H1 (cell line): ENCODE measurements around the gene C1orf21. TPM values are rescaled to one million over a fixed set of nuclear protein-coding genes. Genes with fewer than 3 reads are reported as not detected.

Experiments
- CTCF ChIA-PET: fragments of 300-600 bp; sonication (Branson Sonifier 250); formaldehyde crosslinking; loops from one replicate; lab custom pipeline; 2021; ENCODE audit not compliant: partially characterized antibody; lab: Charles Lee
- POLR2A ChIA-PET: fragments of 300-600 bp; sonication (Branson Sonifier 250); formaldehyde crosslinking; loops from one replicate; lab custom pipeline; 2021; ENCODE audit warnings: inconsistent platforms; ENCODE audit not compliant: partially characterized antibody; lab: Charles Lee
- DNase-seq, 2 experiments: peaks; one replicate each; pipeline versions ENCODE4 v3.0.0 to v3.0.0-alpha.2; 2010 to 2022; ENCODE audit warnings: low spot score in 2 of 2, low read depth in 1 of 2, mixed read lengths in 1 of 2
- FAIRE-seq: peaks from 2 replicates; lab custom pipeline; 2011; peaks lifted over from hg19 to GRCh38; lab: Jason Lieb, UNC
- H2AFZ ChIP-seq: 2 replicates; pipeline ENCODE4 v1.8.1; 2012; ENCODE audit warnings: low read length, inconsistent platforms
- H2AK5ac ChIP-seq: 2 replicates; pipeline ENCODE4 v1.6.1; 2013; ENCODE audit warnings: low read depth, low read length
- H2BK120ac ChIP-seq: replicated peaks from 2 replicates; pipeline ENCODE3; 2013; ENCODE audit warnings: low read depth, low read length, inconsistent platforms
- H2BK12ac ChIP-seq: 2 replicates; pipeline ENCODE4 v1.6.1; 2013; ENCODE audit warnings: low read depth, low read length
- H2BK15ac ChIP-seq: 2 replicates; pipeline ENCODE4 v1.6.1; 2013; ENCODE audit warnings: low read length
- H2BK20ac ChIP-seq: 2 replicates; pipeline ENCODE4 v1.6.1; 2013; ENCODE audit warnings: low read length
- H2BK5ac ChIP-seq: 2 replicates; pipeline ENCODE4 v1.6.1; 2013; ENCODE audit warnings: low read depth, low read length
- H3K14ac ChIP-seq: 2 replicates; pipeline ENCODE4 v1.6.1; 2013; ENCODE audit warnings: inconsistent platforms; ENCODE audit not compliant: insufficient read length
- H3K18ac ChIP-seq: 2 replicates; pipeline ENCODE4 v1.6.1; 2013; ENCODE audit warnings: low read length; ENCODE audit errors: extremely low read depth
- H3K23ac ChIP-seq: 2 replicates; pipeline ENCODE4 v1.6.1; 2013; ENCODE audit warnings: inconsistent platforms; ENCODE audit not compliant: insufficient read length
- H3K23me2 ChIP-seq: 2 replicates; pipeline ENCODE4 v1.6.1; 2013; ENCODE audit warnings: low read depth, low read length
- H3K27ac ChIP-seq: 2 replicates; pipeline ENCODE4 v1.6.1; 2011; ENCODE audit warnings: low read depth, low read length, inconsistent platforms
- H3K27me3 ChIP-seq, 4 experiments: replicated peaks in 1 of 4; 1 replicate in 1 of 4; 2 replicates in 3 of 4; pipeline versions ENCODE4 v1.6.1 to v1.8.1; 2011 to 2013; ENCODE audit warnings: low read length in 3 of 4, mild to moderate bottlenecking in 3 of 4, inconsistent platforms in 2 of 4, mixed read lengths in 2 of 4, moderate library complexity in 1 of 4; ENCODE audit not compliant: control insufficient read depth in 3 of 4, insufficient read depth in 3 of 4; ENCODE audit errors: extremely low read depth in 1 of 4
- H3K36me3 ChIP-seq, 4 experiments: 2 replicates each; pipeline versions ENCODE4 v1.6.1 to v1.8.1; 2011 to 2013; ENCODE audit warnings: mild to moderate bottlenecking in 4 of 4, low read length in 3 of 4, moderate library complexity in 2 of 4, control low read depth in 1 of 4, inconsistent platforms in 1 of 4; ENCODE audit not compliant: insufficient read depth in 4 of 4, control insufficient read depth in 2 of 4
- H3K4ac ChIP-seq: replicated peaks from 2 replicates; pipeline ENCODE3; 2013; ENCODE audit warnings: low read length, low read depth, mixed read lengths, inconsistent platforms; ENCODE audit not compliant: insufficient read length
- H3K4me1 ChIP-seq, 4 experiments: replicated peaks in 1 of 4; 1 replicate in 1 of 4; 2 replicates in 3 of 4; pipeline versions ENCODE4 v1.6.1 to v1.8.1; 2011 to 2013; ENCODE audit warnings: low read length in 3 of 4, inconsistent platforms in 2 of 4, mixed read lengths in 1 of 4; ENCODE audit not compliant: insufficient read depth in 4 of 4, control insufficient read depth in 3 of 4
- H3K4me2 ChIP-seq, 2 experiments: 2 replicates each; pipeline versions ENCODE4 v1.6.1 to v1.8.1; 2011 to 2013; ENCODE audit warnings: low read depth in 2 of 2, low read length in 2 of 2, control low read depth in 1 of 2, inconsistent platforms in 1 of 2, mild to moderate bottlenecking in 1 of 2; ENCODE audit not compliant: insufficient read depth in 1 of 2
- H3K4me3 ChIP-seq, 4 experiments: fragments of 200-600, 300-600 bp in 1 of 4; sonication (generic), shearing (Covaris generic), sonication (Bioruptor Twin) in 1 of 4; 2 replicates each; pipeline versions ENCODE4 v1.5.1 to v1.8.1; 2011 to 2016; ENCODE audit warnings: low read length in 4 of 4, low read depth in 3 of 4, control low read depth in 2 of 4, inconsistent platforms in 2 of 4, mild to moderate bottlenecking in 2 of 4, mixed read lengths in 1 of 4, moderate library complexity in 1 of 4; ENCODE audit not compliant: insufficient read depth in 2 of 4; ENCODE audit errors: extremely low read depth in 1 of 4
- H3K56ac ChIP-seq: replicated peaks from 2 replicates; pipeline ENCODE3; 2013; ENCODE audit warnings: low read depth, mild to moderate bottlenecking, mixed read lengths, low read length, inconsistent platforms; ENCODE audit not compliant: insufficient read length
- H3K79me1 ChIP-seq: 2 replicates; pipeline ENCODE4 v1.6.1; 2013; ENCODE audit warnings: low read depth, low read length, control low read depth
- H3K79me2 ChIP-seq, 2 experiments: 2 replicates each; pipeline versions ENCODE4 v1.6.1 to v1.8.1; 2012 to 2013; ENCODE audit warnings: low read length in 2 of 2, mild to moderate bottlenecking in 2 of 2, inconsistent platforms in 1 of 2; ENCODE audit not compliant: insufficient read depth in 2 of 2, control insufficient read depth in 1 of 2
- H3K9ac ChIP-seq, 4 experiments: replicated peaks in 1 of 4; 1 replicate in 1 of 4; 2 replicates in 3 of 4; pipeline versions ENCODE4 v1.6.1 to v1.8.1; 2011 to 2013; ENCODE audit warnings: low read depth in 3 of 4, low read length in 3 of 4, control low read depth in 2 of 4, mild to moderate bottlenecking in 2 of 4, moderate library complexity in 2 of 4, inconsistent platforms in 1 of 4; ENCODE audit errors: extremely low read depth in 1 of 4
- H3K9me3 ChIP-seq, 2 experiments: 2 replicates each; pipeline versions ENCODE4 v1.6.1 to v1.8.1; 2012 to 2013; ENCODE audit warnings: mild to moderate bottlenecking in 2 of 2, moderate library complexity in 2 of 2, control low read depth in 1 of 2, inconsistent platforms in 1 of 2, low read depth in 1 of 2, low read length in 1 of 2, mixed read lengths in 1 of 2; ENCODE audit not compliant: insufficient read depth in 2 of 2
- H4K20me1 ChIP-seq, 2 experiments: replicated peaks in 1 of 2; 2 replicates each; pipeline versions ENCODE3 to v1.8.1; 2011 to 2013; ENCODE audit warnings: inconsistent platforms in 2 of 2, low read length in 2 of 2, mild to moderate bottlenecking in 1 of 2; ENCODE audit not compliant: insufficient read depth in 2 of 2, control insufficient read depth in 1 of 2
- H4K5ac ChIP-seq: 2 replicates; pipeline ENCODE4 v1.6.1; 2013; ENCODE audit warnings: low read length, low read depth, mixed read lengths, inconsistent platforms; ENCODE audit not compliant: insufficient read length
- H4K8ac ChIP-seq: 2 replicates; pipeline ENCODE4 v1.8.0; 2013; ENCODE audit warnings: mild to moderate bottlenecking, moderate library complexity, low read length, inconsistent platforms; ENCODE audit not compliant: insufficient read depth; ENCODE audit errors: extremely low read depth
- H4K91ac ChIP-seq: replicated peaks from 2 replicates; pipeline ENCODE3; 2013; ENCODE audit warnings: low read length, mixed read lengths, inconsistent platforms; ENCODE audit not compliant: insufficient read length
- CHD2 ChIP-seq: IDR thresholded peaks from 2 replicates; pipeline ENCODE4 v1.6.1; 2012; ENCODE audit warnings: low read length, improper control_type of control experiment
- CTBP2 ChIP-seq: IDR thresholded peaks from 2 replicates; pipeline ENCODE4 v1.7.0; 2011; ENCODE audit warnings: borderline replicate concordance, mild to moderate bottlenecking, moderate library complexity, mixed read lengths, low read length; ENCODE audit not compliant: insufficient read depth, insufficient read length
- EGR1 ChIP-seq: IDR thresholded peaks from 2 replicates; pipeline ENCODE4 v1.6.1; 2011; ENCODE audit warnings: low read depth, low read length, borderline replicate concordance
- KDM5A ChIP-seq: fragments of 200-600 bp; IDR thresholded peaks from 2 replicates; pipeline ENCODE4 v1.7.1; 2012; ENCODE audit warnings: mild to moderate bottlenecking, low read length, inconsistent platforms, mixed read lengths
- MAFK ChIP-seq: IDR thresholded peaks from 2 replicates; pipeline ENCODE4 v1.6.1; 2012; ENCODE audit warnings: low read depth, mild to moderate bottlenecking, improper control_type of control experiment, low read length
- SP1 ChIP-seq: IDR thresholded peaks from 2 replicates; pipeline ENCODE4 v1.6.1; 2011; ENCODE audit warnings: low read depth, low read length
- WGBS, 2 experiments: shearing (Covaris generic) in 1 of 2; methylation state at CpG; one replicate each; pipeline versions ENCODE4 v1.1.6 to v1.1.7; 2013 to 2015; ENCODE audit warnings: low lambda C conversion rate in 2 of 2, mixed read lengths in 2 of 2, inconsistent platforms in 1 of 2, low coverage in 1 of 2, missing lambda C conversion rate in 1 of 2; ENCODE audit not compliant: insufficient replicate concordance in 2 of 2, insufficient coverage in 1 of 2, insufficient read length in 1 of 2; ENCODE audit errors: extremely low coverage in 1 of 2, missing lambda C conversion rate in 1 of 2; 5-methylcytosine and 5-hydroxymethylcytosine counted together
- polyA plus RNA-seq, 7 experiments: library from polyadenylated mRNA; depleted of rRNA in 3 of 7; stranded (reverse) in 5 of 7; unstranded in 2 of 7; fragments of >200 nt in 5 of 7; fragments of 200-250 nt in 2 of 7; gene quantifications; 1 replicate in 5 of 7; 2 replicates in 1 of 7; 4 replicates in 1 of 7; pipeline versions ENCODE4 v1.2.1 to v1.2.3, GENCODE V29; 2011 to 2013; ENCODE audit warnings: missing spikeins in 2 of 7, mixed read lengths in 2 of 7
- total RNA-seq: library from RNA; stranded (reverse); fragmentation: NEBNext Ultra II Directional; extraction: Animal tissue kit (Norgen Biotek cat#: 25700); gene quantifications from 2 replicates; pipeline ENCODE4 v1.2.1, GENCODE V29; 2021

C1orf21 gene
- total and polyA plus RNA-seq, 2 of the 8 experiments (the other 6 are each of a cell fraction or from before 2014, with no cell fraction given): 16.6 to 51.0 TPM

GRCh38 chr1:184534690-184535089 lies 147.9 kb downstream of the C1orf21 start:
- Histone ChIP-seq H3K4me1 (0 out of 7 replicates have a peak, but pooled peaks cover 0 to 2% (median 0%) of the 10 kb centered on the region in 4 experiments), H3K27me3 (no peaks in the 10 kb centered on the region), H3K56ac (no peak overlapping the region), H3K27ac (no peak overlapping the region), H4K5ac (no peak overlapping the region), H3K4me2 (no peak overlapping the region), H3K9me3 (peaks cover 0 to 4% of the 10 kb centered on the region in 2 experiments; a peak in 1 of 4 replicates), H3K9ac (no peak overlapping the region), H2AFZ (no peak overlapping the region), H4K20me1 (no peaks in the 10 kb centered on the region), H4K91ac (no peak overlapping the region), H3K4me3 (no peak overlapping the region), H2BK120ac (no peak overlapping the region), H4K8ac (no peak overlapping the region), H3K4ac (no peak overlapping the region), H2AK5ac (no peak overlapping the region), H3K79me2 (no peaks in the 10 kb centered on the region; a peak in 1 of 4 replicates), H2BK5ac (no peak overlapping the region), H2BK20ac (no peak overlapping the region), H3K18ac (no peak overlapping the region), H3K79me1 (peaks cover 2% of the 10 kb centered on the region; the same call in 1 of the 2 replicates), H3K36me3 (peaks cover 0 to 12% (median 1%) of the 10 kb centered on the region in 4 experiments; a peak in 4 of 8 replicates), H2BK12ac (no peak overlapping the region), H3K23ac (no peak overlapping the region), H2BK15ac (no peak overlapping the region), H3K23me2 (no peaks in the 10 kb centered on the region), H3K14ac (no peak overlapping the region)
- POLR2A ChIA-PET: interaction anchor here (1.3 kb wide), 1 partner anchor 9 kb away, joined by 3 read pairs; no protein-coding TSS in a partner anchor
- CTCF ChIA-PET: interaction anchor here (0.9 to 1.8 kb wide), 3 partner anchors 10 to 157 kb away, joined by 3 to 5 read pairs (median 3); no protein-coding TSS in a partner anchor
- DNase-seq: no peak
- no peak for FAIRE-seq
- 77% methylated on average over 7 of the region's 7 CpGs; no CpG with 5 or more reads in 1 of the 2 experiments for WGBS, 2 experiments
- TF ChIP-seq EGR1: no peak
- no peak for TF ChIP-seq SP1
- no peak for TF ChIP-seq KDM5A
- no peak for TF ChIP-seq MAFK
- TF ChIP-seq CTBP2: no peak
- TF ChIP-seq CHD2: no peak
